HG02938 (cell line): ENCODE results near the gene TFB1M.
"Not testable (repeated sequence)": the region's sequence is repeated elsewhere in the genome, so short reads cannot be mapped to it uniquely, and the experiment has no call there.

Experiments used
- ATAC-seq: cut with Tn5 transposase; IDR thresholded peaks from one replicate; pipeline ENCODE4 v1.9.1; 2021; ENCODE audit warnings: mild to moderate bottlenecking, moderate library complexity; ENCODE audit not compliant: unreplicated experiment

The TFB1M gene

DNA sequence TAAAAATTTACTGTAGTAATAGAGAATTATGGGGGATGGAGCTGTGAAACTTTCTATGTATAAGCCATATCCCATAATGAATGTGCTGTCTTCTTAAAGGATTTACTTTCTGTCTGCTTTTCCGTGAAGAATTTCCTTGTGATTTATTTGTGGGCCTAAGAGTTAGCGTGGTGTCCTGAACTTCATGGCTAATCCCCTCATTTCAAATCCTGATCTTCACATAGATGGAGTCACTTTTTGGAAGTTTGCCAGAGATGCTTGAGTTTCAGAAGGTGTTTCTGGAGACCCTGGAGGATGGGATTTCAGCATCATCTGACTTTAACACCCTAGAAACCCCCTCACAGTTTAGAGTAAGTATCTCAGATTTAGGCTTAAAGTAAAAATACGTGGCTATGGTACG is 69.8 kb downstream of the TFB1M start:
- no peak for ATAC-seq

DNA sequence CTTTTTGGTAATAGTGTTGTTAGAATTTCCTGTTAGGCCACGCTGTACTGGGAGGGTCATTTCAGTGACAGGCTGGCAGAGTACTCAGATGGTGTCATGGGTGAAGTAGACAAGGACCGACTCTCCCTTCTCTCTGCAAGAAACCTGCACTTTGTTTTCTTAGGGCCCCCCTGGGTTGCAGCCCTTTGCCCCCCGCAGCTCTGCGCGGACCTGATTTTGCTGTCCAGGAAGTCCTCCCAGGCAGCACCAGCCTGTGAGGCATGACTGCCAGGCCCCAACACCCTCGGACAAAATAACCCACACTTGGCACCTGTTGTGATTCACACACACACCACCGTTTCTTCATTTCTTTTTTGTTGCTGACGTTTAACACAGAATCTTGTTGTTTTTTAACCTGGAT is 72.3 kb downstream of the TFB1M start:
- ATAC-seq: no peak

DNA sequence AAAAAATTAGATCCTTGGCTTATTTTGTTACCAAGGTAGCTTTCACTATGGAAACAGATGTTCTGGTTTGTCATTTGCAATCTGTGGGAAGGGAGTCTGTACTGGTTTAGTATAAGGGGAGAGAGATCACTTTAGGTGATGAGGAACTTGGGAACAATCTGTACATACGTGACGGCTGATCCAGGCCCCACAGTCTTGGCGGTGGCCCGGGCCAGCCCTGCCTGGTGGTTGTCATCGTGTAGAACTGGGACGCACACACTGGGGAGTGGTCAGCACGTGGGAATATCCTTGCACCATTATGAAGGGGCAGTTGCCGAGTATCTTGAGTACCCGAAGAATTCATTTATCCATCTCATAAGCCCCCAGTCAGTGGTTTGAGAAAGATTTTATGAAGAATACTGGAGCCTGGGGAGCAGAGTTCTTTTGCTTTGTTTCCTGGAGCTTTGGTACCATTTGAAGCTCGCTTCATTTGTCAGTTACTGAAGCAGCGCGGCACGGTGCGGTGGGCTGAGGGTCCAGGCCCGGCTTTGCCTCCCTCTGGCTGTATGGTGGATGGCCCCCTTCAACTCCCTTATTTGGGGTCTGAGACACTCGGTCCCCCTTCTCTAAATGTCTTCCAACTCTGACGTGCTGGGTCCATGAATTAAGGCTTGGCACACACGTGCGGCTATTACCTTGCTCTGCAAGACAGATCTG is 73.2 kb downstream of the TFB1M start:
- no peak for ATAC-seq

DNA sequence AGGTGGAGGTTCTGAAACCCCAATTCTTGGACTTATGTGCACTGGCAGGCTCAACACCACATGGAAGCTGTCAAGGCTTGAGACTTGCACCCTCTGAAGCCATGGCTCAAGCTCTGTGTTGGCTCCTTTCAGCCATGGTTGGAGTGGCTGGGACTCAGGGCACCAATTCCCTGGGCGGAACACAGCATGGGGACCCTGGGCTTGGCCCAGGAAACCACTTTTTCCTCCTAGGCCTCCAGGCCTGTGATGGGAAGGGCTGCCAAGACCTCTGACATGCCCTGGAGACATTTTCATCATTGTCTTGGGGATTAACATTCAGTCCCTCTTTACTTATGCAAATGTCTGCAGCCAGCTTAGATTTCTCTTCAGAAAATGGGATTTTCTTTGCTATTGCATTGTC is 76.7 kb downstream of the TFB1M start:
- ATAC-seq: no peak

DNA sequence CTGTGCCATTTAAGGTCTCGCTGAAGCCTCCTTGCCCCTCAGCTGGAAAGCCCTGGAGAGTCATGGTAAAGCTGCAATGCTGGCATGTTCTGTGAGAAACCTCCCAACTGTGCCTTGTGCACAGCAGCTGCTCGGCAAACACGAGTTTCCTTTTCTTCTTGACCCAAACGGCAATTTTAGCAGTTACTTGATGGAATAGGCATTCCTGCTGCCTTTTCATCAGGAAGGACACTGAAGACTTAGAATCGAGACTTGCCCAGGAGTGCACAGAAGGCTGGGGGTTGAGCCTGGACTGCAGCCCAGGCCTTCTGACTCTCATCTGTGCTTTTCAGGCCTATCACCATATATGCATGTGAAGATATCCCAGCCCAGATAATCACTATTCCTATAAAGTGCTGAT is 79.2 kb downstream of the TFB1M start:
- no peak for ATAC-seq

- ATAC-seq: no peak
Measured at GRCh38 chr6:155234687-155235086, 79.6 kb downstream of the TFB1M start.

- no peak for ATAC-seq
Measured at GRCh38 chr6:155234167-155234566, 80.1 kb downstream of the TFB1M start.

- ATAC-seq: no peak
Measured at GRCh38 chr6:155232848-155233247, 81.4 kb downstream of the TFB1M start.

DNA sequence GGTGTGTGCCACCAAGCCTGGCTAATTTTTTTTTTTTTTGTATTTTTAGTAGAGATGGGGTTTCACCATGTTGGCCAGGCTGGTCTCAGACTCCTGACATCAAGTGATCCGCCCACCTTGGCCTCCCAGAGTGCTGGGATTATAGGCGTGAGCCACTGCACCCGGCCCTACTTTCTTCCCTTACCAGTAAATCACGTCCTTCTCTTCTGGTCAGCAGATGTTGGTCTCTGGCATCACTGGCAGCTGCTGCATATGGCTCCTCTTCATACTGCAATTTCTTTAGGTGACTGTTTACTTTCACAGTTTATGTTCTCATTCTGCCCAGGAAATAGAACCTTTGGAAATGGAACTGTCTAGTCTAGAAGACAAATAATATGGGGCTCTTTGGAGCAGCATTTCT is 83.3 kb downstream of the TFB1M start:
- ATAC-seq: not testable (repeated sequence)

DNA sequence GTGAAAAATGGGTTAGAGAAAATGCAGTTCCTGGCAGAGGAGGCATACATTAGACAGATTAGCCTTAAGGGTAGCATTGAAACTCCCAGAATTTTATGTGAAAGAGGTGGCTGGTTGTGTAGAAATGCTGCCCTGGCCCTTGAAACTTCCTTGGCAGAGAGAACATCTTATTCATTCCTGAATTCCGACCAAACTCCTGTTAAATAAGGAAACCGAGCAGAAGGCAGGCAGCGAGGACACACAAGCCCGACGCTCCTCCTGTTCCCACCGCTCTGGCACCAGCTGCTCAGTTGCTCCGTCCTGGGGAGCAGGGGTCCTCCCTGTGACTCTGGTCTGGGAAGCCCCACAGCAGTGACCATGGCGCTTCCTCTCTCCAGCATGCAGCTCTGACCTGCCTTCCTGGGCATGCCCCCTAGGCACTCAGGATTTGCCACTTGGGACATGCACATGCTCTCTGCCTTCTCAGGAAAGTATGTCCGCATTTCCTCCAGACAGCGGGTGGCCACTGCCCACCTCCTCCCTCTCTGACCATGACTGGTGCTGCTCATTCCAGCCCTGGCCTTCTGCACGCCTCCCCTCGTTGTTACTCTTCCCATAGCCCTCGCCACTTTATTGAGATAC is 85.6 kb downstream of the TFB1M start:
- no peak for ATAC-seq

DNA sequence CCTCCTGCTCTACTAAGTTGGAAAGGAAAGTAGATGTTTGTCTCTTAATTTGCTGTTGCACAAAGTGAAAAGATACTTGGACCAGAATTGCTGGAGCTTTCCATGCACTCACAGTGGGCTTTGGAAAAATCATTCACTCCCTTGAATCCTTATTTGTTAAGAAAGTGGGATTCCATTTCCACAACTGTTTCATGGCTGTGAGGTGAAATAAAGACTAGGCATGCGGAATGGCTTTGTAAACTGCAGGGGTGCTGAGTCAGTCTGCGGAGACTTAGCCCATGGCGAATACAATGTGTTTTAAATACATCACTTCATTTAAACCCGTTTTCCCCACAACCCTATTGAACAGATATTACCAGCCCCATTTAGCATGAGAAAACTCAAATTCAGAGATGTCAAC is 87.2 kb downstream of the TFB1M start:
- no peak for ATAC-seq

DNA sequence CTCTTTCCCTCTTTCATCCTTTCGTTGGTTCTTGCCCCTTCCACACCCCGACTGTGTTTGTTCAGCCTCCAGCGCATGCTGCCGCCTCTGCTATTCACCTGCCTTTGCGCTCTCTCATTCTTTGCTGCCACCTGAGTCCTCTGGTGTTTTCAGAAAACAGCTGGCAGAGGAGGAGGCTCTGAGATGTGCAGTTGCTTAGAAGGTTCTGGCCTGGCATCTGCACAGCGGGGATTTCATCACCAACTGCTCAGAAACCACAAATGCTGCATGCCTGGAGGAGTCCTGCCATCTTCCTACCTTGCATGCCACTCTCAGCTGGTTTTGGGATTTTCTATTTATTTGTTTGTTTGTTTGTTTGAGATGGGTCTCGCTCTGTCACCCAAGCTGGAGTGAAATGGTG is 89.7 kb downstream of the TFB1M start:
- ATAC-seq: no peak

DNA sequence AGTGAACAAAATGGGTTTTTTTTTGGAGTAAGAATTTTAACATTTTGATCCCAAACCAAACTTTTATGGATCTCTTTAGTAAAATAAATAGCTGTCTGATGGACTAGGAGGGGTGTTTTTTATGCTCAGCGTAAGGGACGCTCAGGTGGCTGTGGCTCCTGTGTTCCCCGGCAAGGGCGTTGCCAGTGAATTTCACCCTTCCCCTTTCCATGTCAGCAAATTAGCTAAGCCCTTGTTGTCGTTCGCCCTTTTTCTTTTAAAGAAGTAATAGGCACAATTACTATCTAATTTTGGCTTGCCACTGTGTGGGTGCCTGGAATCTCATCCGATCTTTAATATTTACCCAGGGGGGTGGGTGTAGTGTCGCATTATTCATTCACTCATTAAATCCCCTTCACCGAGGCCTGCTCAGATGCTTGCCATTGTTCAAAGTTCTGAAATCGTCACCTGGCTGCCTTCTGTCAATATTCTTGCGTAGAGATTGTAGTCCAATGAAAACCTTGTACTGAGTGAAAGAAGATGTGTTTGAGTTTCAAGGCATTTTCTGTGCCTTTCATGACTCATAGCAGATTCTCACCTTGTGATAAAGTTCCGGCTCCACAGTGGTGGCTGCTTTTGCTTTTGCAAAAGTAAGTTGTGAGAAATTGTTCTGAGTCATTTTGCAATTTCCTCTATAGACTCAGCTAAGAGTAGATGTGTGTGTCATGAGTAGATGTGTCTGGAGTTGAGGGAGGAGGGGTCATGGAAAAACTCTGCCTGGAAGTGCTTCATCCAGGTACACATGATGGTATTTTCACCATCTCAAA is 90.4 kb downstream of the TFB1M start:
- peak; percentile 98 for ATAC-seq

GRCh38 chr6:155222506-155222905 is 91.8 kb downstream of the TFB1M start:
- no peak for ATAC-seq

GRCh38 chr6:155221086-155221485 is 93.2 kb downstream of the TFB1M start:
- ATAC-seq: no peak

GRCh38 chr6:155219858-155220301 is 94.4 kb downstream of the TFB1M start:
- no peak for ATAC-seq

DNA sequence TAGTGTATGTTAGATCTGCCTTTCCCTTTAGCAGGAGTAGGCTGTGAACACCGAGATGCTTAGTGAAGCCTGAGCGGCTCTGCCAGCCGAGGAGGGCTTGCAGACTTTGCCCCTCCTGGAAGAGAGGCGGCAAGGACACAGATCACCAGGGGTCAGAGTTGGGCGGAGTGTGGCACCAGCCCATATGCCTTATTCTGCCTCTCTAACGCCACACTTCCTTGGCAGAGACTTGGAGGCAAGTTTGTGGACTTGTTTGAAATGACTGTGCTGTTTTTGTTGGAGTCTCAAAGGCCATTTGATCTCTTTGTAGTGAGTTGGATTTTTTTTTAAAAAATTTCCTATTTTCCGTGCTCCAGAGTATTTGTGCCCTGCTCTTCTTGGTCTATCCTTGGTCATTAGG is 95.0 kb downstream of the TFB1M start:
- ATAC-seq: no peak

DNA sequence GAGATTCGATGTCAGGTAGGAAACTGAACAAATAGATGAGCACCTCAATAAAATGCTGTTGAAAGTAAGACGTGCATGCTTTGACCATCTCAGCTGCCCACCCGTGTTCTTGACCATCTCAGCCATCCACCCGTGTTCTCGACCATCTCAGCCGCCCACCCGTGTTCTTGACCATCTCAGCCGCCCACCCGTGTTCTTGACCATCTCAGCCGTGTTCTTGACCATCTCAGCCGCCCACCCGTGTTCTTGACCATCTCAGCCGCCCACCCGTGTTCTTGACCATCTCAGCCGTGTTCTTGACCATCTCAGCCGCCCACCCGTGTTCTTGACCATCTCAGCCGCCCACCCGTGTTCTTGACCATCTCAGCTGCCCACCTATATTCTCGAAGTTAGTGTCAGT is 95.6 kb downstream of the TFB1M start:
- ATAC-seq: not testable (repeated sequence)

DNA sequence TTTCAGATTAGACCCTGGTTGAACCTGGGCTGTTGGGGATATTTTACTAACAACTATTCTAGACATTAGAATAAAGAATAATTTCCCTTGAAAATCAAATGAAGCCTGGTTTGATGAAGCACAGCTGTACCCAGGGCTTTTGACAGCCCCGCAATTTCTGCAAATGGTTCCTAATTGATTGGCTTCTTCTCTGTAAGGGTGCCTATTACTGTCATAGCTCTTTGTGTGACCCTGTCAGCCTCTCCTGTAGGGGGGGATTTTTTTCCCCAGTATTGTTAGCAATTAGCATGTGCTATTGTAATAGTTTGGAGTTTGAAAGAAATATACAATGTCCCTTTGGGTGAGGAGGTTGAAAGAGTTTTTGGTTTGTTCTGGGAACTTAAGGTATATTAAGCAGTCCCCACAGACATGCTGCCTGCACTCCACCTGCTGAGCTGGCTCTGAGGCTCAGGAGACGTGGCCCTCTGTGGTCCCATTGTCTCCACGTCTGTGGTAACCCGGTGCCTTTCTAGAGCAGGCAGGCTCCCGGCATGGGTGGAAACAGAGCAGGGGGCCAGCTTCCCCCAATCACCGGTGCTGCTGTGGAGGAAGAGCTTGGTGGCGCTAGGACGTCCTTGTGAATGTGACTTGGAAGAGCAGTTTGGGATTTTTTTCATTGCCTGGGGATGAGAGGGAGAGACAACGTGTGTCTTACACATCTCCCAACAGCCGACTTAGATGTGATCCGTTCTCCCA is 97.8 kb downstream of the TFB1M start:
- ATAC-seq: no peak

DNA sequence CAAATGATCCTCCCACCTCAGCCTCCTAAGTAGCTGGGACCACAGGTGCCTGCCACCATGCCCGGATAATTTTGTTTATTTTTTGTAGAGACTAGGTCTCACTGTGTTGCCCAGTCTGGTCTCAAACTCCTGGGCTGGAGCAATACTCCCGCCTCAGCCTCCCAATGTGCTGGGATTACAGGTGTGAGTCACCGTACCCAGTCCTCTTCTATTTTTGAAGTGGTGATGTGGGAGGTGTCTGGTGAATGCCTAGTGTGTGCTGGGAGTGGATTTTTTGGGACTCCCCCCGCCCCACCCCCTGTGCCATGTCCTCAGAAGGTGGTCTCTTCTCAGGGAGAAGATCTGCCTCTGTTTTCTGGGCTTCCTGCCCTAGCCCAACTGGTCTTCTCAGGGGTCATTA is 98.4 kb downstream of the TFB1M start:
- ATAC-seq: no peak

- no peak for ATAC-seq
Measured at GRCh38 chr6:155213611-155214372, 100.5 kb downstream of the TFB1M start.
